H9 (cell line): ENCODE measurements around the gene VASN. TPM values are rescaled to one million over a fixed set of nuclear protein-coding genes. Genes with fewer than 3 reads are reported as not detected.

Experiments used
- DNase-seq: peaks from one replicate; pipeline ENCODE4 v3.0.0-alpha.2; 2017
- H2AFZ ChIP-seq: one replicate; pipeline ENCODE4 v1.6.1; 2013; ENCODE audit warnings: mild to moderate bottlenecking, low read length, control low read depth, moderate library complexity
- H2AK5ac ChIP-seq: 2 replicates; pipeline ENCODE4 v1.6.1; 2013; ENCODE audit warnings: low read length, control low read depth, mixed read lengths; ENCODE audit not compliant: insufficient read length
- H2BK120ac ChIP-seq: one replicate; pipeline ENCODE4 v1.6.1; 2013; ENCODE audit warnings: low read depth, mild to moderate bottlenecking, low read length, control low read depth, inconsistent platforms; ENCODE audit not compliant: poor library complexity, severe bottlenecking
- H2BK12ac ChIP-seq: 2 replicates; pipeline ENCODE4 v1.6.1; 2013; ENCODE audit warnings: low read length, control low read depth, mixed read lengths, low read depth; ENCODE audit not compliant: insufficient read length
- H2BK15ac ChIP-seq: 2 replicates; pipeline ENCODE4 v1.6.1; 2013; ENCODE audit warnings: low read depth, low read length, control low read depth
- H2BK20ac ChIP-seq: one replicate; pipeline ENCODE4 v1.6.1; 2013; ENCODE audit warnings: low read depth, mild to moderate bottlenecking, low read length, control low read depth, inconsistent platforms; ENCODE audit not compliant: poor library complexity, severe bottlenecking
- H2BK5ac ChIP-seq: 2 replicates; pipeline ENCODE4 v1.6.1; 2013; ENCODE audit warnings: low read length, control low read depth, mixed read lengths; ENCODE audit not compliant: insufficient read length
- H3K14ac ChIP-seq: 2 replicates; pipeline ENCODE4 v1.6.1; 2013; ENCODE audit warnings: low read length, control low read depth; ENCODE audit not compliant: insufficient read depth
- H3K18ac ChIP-seq: 2 replicates; pipeline ENCODE4 v1.6.1; 2013; ENCODE audit warnings: low read depth, mild to moderate bottlenecking, mixed read lengths, low read length, control low read depth; ENCODE audit not compliant: insufficient read length
- H3K23ac ChIP-seq: 2 replicates; pipeline ENCODE4 v1.6.1; 2013; ENCODE audit warnings: low read length, control low read depth, mixed read lengths, low read depth; ENCODE audit not compliant: insufficient read length
- H3K23me2 ChIP-seq: 2 replicates; pipeline ENCODE4 v1.6.1; 2013; ENCODE audit warnings: low read depth, mild to moderate bottlenecking, mixed read lengths, low read length, control low read depth; ENCODE audit not compliant: insufficient read length, poor library complexity, severe bottlenecking
- H3K27ac ChIP-seq: 2 replicates; pipeline ENCODE4 v1.5.1; 2013; ENCODE audit warnings: low read length, control low read depth, mixed read lengths, low read depth; ENCODE audit not compliant: insufficient read length
- H3K27me3 ChIP-seq: 2 replicates; pipeline ENCODE4 v1.6.1; 2013; ENCODE audit warnings: low read length, control low read depth, inconsistent platforms; ENCODE audit not compliant: insufficient read depth
- H3K4ac ChIP-seq: 2 replicates; pipeline ENCODE4 v1.6.1; 2013; ENCODE audit warnings: low read depth, mild to moderate bottlenecking, control low read depth, inconsistent platforms, low read length, moderate library complexity
- H3K4me1 ChIP-seq: 2 replicates; pipeline ENCODE4 v1.6.1; 2013; ENCODE audit warnings: low read length, control low read depth, inconsistent platforms; ENCODE audit not compliant: insufficient read depth
- H3K4me2 ChIP-seq: 2 replicates; pipeline ENCODE4 v1.6.1; 2013; ENCODE audit warnings: low read length, control low read depth, mixed read lengths; ENCODE audit not compliant: insufficient read length, insufficient read depth
- H3K56ac ChIP-seq: 2 replicates; pipeline ENCODE4 v1.6.1; 2013; ENCODE audit warnings: low read depth, mild to moderate bottlenecking, mixed read lengths, low read length, control low read depth; ENCODE audit not compliant: insufficient read length
- H3K79me1 ChIP-seq: 2 replicates; pipeline ENCODE4 v1.6.1; 2013; ENCODE audit warnings: low read depth, mild to moderate bottlenecking, moderate library complexity, low read length, control low read depth, inconsistent platforms; ENCODE audit not compliant: insufficient read depth, poor library complexity, severe bottlenecking
- H3K79me2 ChIP-seq: 2 replicates; pipeline ENCODE4 v1.6.1; 2013; ENCODE audit warnings: low read length, control low read depth, inconsistent platforms; ENCODE audit not compliant: insufficient read depth
- H3K9ac ChIP-seq: 2 replicates; pipeline ENCODE4 v1.6.1; 2013; ENCODE audit warnings: low read length, control low read depth, mixed read lengths; ENCODE audit not compliant: insufficient read length; ENCODE audit errors: extremely low read depth
- H3K9me3 ChIP-seq: one replicate; pipeline ENCODE4 v1.6.1; 2013; ENCODE audit warnings: low read depth, low read length, inconsistent platforms; ENCODE audit not compliant: control insufficient read depth
- H3T11ph ChIP-seq: one replicate; pipeline ENCODE4 v1.6.1; 2013; ENCODE audit warnings: mild to moderate bottlenecking, low read length, control low read depth, inconsistent platforms
- H4K20me1 ChIP-seq: one replicate; pipeline ENCODE4 v1.6.1; 2013; ENCODE audit not compliant: control insufficient read depth, insufficient read length, insufficient read depth
- H4K5ac ChIP-seq: 2 replicates; pipeline ENCODE4 v1.6.1; 2013; ENCODE audit warnings: low read depth, mild to moderate bottlenecking, mixed read lengths, low read length, control low read depth; ENCODE audit not compliant: insufficient read length
- H4K8ac ChIP-seq: replicated peaks from 2 replicates; pipeline ENCODE4 v1.6.1; 2013; ENCODE audit warnings: low read length, control low read depth, mixed read lengths, low read depth; ENCODE audit not compliant: insufficient read length
- H4K91ac ChIP-seq: 2 replicates; pipeline ENCODE4 v1.6.1; 2013; ENCODE audit warnings: low read depth, mild to moderate bottlenecking, moderate library complexity, mixed read lengths, low read length, control low read depth; ENCODE audit not compliant: insufficient read length
- H3K27ac Mint-ChIP-seq, 3 experiments: 2 replicates in 2 of 3; 3 replicates in 1 of 3; pipeline ENCODE4 v1.8.0; 2020 to 2021; ENCODE audit warnings: mixed read lengths in 3 of 3, mild to moderate bottlenecking in 1 of 3, moderate library complexity in 1 of 3
- H3K27me3 Mint-ChIP-seq: 2 replicates; pipeline ENCODE4 v1.8.0; 2021; ENCODE audit warnings: low read depth, mild to moderate bottlenecking, moderate library complexity, mixed read lengths
- H3K36me3 Mint-ChIP-seq, 3 experiments: 2 replicates in 2 of 3; 3 replicates in 1 of 3; pipeline ENCODE4 v1.8.0; 2020 to 2021; ENCODE audit warnings: low read depth in 3 of 3, mixed read lengths in 3 of 3; ENCODE audit not compliant: insufficient read depth in 1 of 3
- H3K4me1 Mint-ChIP-seq, 2 experiments: 2 replicates each; pipeline ENCODE4 v1.8.0; 2020; ENCODE audit warnings: mixed read lengths in 2 of 2
- H3K4me3 Mint-ChIP-seq, 2 experiments: 2 replicates in 1 of 2; 3 replicates in 1 of 2; pipeline ENCODE4 v1.8.0; 2020 to 2021; ENCODE audit warnings: mild to moderate bottlenecking in 2 of 2, mixed read lengths in 2 of 2, moderate library complexity in 1 of 2
- H3K9me3 Mint-ChIP-seq, 2 experiments: 2 replicates in 1 of 2; 3 replicates in 1 of 2; pipeline ENCODE4 v1.8.0; 2020; ENCODE audit warnings: mild to moderate bottlenecking in 2 of 2, mixed read lengths in 2 of 2, moderate library complexity in 1 of 2
- CTCF ChIP-seq: fragments of 200-600 bp; sonication (generic); conservative IDR thresholded peaks from 3 replicates; pipeline ENCODE4 v1.8.0; 2021; ENCODE audit warnings: antibody characterized with exemption, mild to moderate bottlenecking
- WGBS: extraction: QIAGEN DNeasy Blood & Tissue Kit; methylation state at CpG from one replicate; pipeline ENCODE4 v1.1.7; 2013; ENCODE audit warnings: missing lambda C conversion rate, low lambda C conversion rate, mixed read lengths; ENCODE audit not compliant: insufficient read length; ENCODE audit errors: extremely low coverage; 5-methylcytosine and 5-hydroxymethylcytosine counted together
- total RNA-seq: library from RNA; stranded (reverse); gene quantifications from 2 replicates; pipeline ENCODE4 v1.2.1, GENCODE V29; 2021

The VASN gene
- total RNA-seq, 1 experiment from 2014 or later: 11.0 TPM

GRCh38 chr16:4332083-4332482 is 39.6 kb upstream of the VASN start:
- Histone ChIP-seq H2BK20ac (no peak overlapping the region), H4K91ac (no peak overlapping the region), H2BK12ac (no peak overlapping the region), H3K4ac (no peak overlapping the region), H3K18ac (no peak overlapping the region), H3K9me3 (no peaks in the 10 kb centered on the region), H3K23me2 (peaks cover 4% of the 10 kb centered on the region), H4K8ac (no peak overlapping the region), H3K79me1 (no peaks in the 10 kb centered on the region), H3K56ac (no peak overlapping the region), H3K23ac (no peak overlapping the region), H2AK5ac (no peak overlapping the region), H2BK15ac (no peak overlapping the region), H2BK5ac (no peak overlapping the region), H2BK120ac (no peak overlapping the region), H4K5ac (no peak overlapping the region), H2AFZ (no peak overlapping the region), H3T11ph (no peak overlapping the region), H4K20me1 (no peaks in the 10 kb centered on the region), H3K79me2 (no peaks in the 10 kb centered on the region; the same call in 1 of the 2 replicates), H3K14ac (no peak overlapping the region; the same call in 1 of the 2 replicates), H3K4me1 (no peaks in the 10 kb centered on the region), H3K9ac (no peak overlapping the region), H3K27me3 (no peaks in the 10 kb centered on the region), H3K4me2 (no peak overlapping the region), H3K27ac (no peak overlapping the region)
- H3K9me3 Mint-ChIP-seq: no peaks in the 10 kb centered on the region
- H3K27me3 Mint-ChIP-seq: no peaks in the 10 kb centered on the region
- no CpG with 5 or more reads among the region's 14 CpGs for WGBS
- H3K36me3 Mint-ChIP-seq: peaks cover 4 to 15% (median 10%) of the 10 kb centered on the region in 3 experiments; a peak in 5 of 7 replicates
- DNase-seq: no peak
- TF ChIP-seq CTCF: no peak
- H3K4me1 Mint-ChIP-seq: peaks cover 4 to 8% of the 10 kb centered on the region in 2 experiments
- no peak overlapping the region for H3K4me3 Mint-ChIP-seq
- no peak overlapping the region for H3K27ac Mint-ChIP-seq
